OCI-LY3 (cell line): ENCODE measurements around the gene HS6ST2.

Source experiments
- H2AFZ ChIP-seq: fragments of 200-600, 300-600 bp; shearing (Covaris generic); 2 replicates; pipeline ENCODE4 v1.6.0; 2014; ENCODE audit warnings: antibody characterized with exemption, low read depth, low read length
- H3K27ac ChIP-seq: fragments of 200-600, 300-600 bp; sonication (generic); 2 replicates; pipeline ENCODE4 v1.5.1; 2014; ENCODE audit warnings: mild to moderate bottlenecking, low read length, moderate library complexity, mixed read lengths
- H3K27me3 ChIP-seq: fragments of 200-600, 300-600 bp; sonication (generic); 2 replicates; pipeline ENCODE4 v1.6.1; 2014; ENCODE audit warnings: low read depth, low read length, mixed read lengths
- H3K36me3 ChIP-seq: fragments of 200-600, 300-600 bp; sonication (generic); replicated peaks from 2 replicates; pipeline ENCODE3; 2014; ENCODE audit warnings: low read depth, low read length, mixed read lengths
- H3K4me1 ChIP-seq: fragments of 300-600, 200-600 bp; sonication (generic); 2 replicates; pipeline ENCODE4 v1.6.1; 2014; ENCODE audit warnings: low read length, mixed read lengths
- H3K4me2 ChIP-seq: fragments of 200-600, 300-600 bp; sonication (generic); 2 replicates; pipeline ENCODE4 v1.6.1; 2014; ENCODE audit warnings: low read length, mixed read lengths
- H3K4me3 ChIP-seq: fragments of 300-600, 200-600 bp; sonication (generic); 2 replicates; pipeline ENCODE4 v1.5.1; 2014; ENCODE audit warnings: antibody characterized with exemption, mild to moderate bottlenecking, low read length, moderate library complexity
- H3K79me2 ChIP-seq: fragments of 300-600, 200-600 bp; shearing (Covaris generic); 2 replicates; pipeline ENCODE4 v1.6.1; 2014; ENCODE audit warnings: mild to moderate bottlenecking, low read length, mixed read lengths
- H3K9ac ChIP-seq: fragments of 300-600, 200-600 bp; shearing (Covaris generic); 2 replicates; pipeline ENCODE4 v1.6.0; 2014; ENCODE audit warnings: mild to moderate bottlenecking, low read length, moderate library complexity
- H3K9me3 ChIP-seq: fragments of 200-600, 300-600 bp; shearing (Covaris generic); 2 replicates; pipeline ENCODE4 v1.6.1; 2014; ENCODE audit warnings: low read length, mixed read lengths; ENCODE audit not compliant: insufficient read depth
- H4K20me1 ChIP-seq: fragments of 200-600, 300-600 bp; sonication (generic); 2 replicates; pipeline ENCODE4 v1.6.1; 2016; ENCODE audit warnings: low read length, mixed read lengths; ENCODE audit not compliant: insufficient read depth
- CTCF ChIP-seq: fragments of 200-600, 300-600 bp; sonication (generic); IDR thresholded peaks from 2 replicates; pipeline ENCODE4 v1.5.1; 2014; ENCODE audit warnings: antibody characterized with exemption, low read length, low read depth
- EZH2phosphoT487 ChIP-seq: fragments of 200-600 bp; shearing (Covaris generic); IDR thresholded peaks from 2 replicates; pipeline ENCODE4 v1.6.1; 2018; ENCODE audit warnings: antibody characterized with exemption, mixed run types, low read depth

The HS6ST2 gene

GRCh38 chrX:132623300-132623699, 335.1 kb downstream of the HS6ST2 start:
- TF ChIP-seq EZH2phosphoT487 = no peak
- no peak for TF ChIP-seq CTCF
- Histone ChIP-seq H2AFZ (no peak overlapping the region), H3K79me2 (no peaks in the 10 kb centered on the region), H3K27me3 (no peaks in the 10 kb centered on the region), H3K4me3 (no peak overlapping the region), H3K4me2 (0 out of 2 replicates have a peak overlapping the region, but pooled peaks have one; percentile 12), H3K9ac (no peak overlapping the region), H3K4me1 (peaks cover 24% of the 10 kb centered on the region), H3K9me3 (no peaks in the 10 kb centered on the region), H3K27ac (no peak overlapping the region), H3K36me3 (no peaks in the 10 kb centered on the region), H4K20me1 (no peaks in the 10 kb centered on the region)

- no peak overlapping the region for H3K4me2 ChIP-seq
Measured at GRCh38 chrX:132622130-132622529, 336.3 kb downstream of the HS6ST2 start.

GRCh38 chrX:132618810-132619209, 339.6 kb downstream of the HS6ST2 start:
- Histone ChIP-seq H3K4me3 (no peak overlapping the region), H3K9me3 (no peaks in the 10 kb centered on the region), H3K4me2 (no peak overlapping the region), H3K9ac (no peak overlapping the region), H2AFZ (no peak overlapping the region), H3K79me2 (no peaks in the 10 kb centered on the region), H3K4me1 (peaks cover 18% of the 10 kb centered on the region), H3K36me3 (no peaks in the 10 kb centered on the region), H3K27me3 (no peaks in the 10 kb centered on the region), H3K27ac (no peak overlapping the region), H4K20me1 (no peaks in the 10 kb centered on the region)
- TF ChIP-seq EZH2phosphoT487 (no peak), CTCF (no peak)

More at GRCh38 chrX:132622130-132622529, 336.3 kb downstream of the HS6ST2 start:
- Histone ChIP-seq H3K27ac (no peak overlapping the region), H3K4me1 (peaks cover 18% of the 10 kb centered on the region), H4K20me1 (no peaks in the 10 kb centered on the region), H3K4me3 (no peak overlapping the region), H3K27me3 (no peaks in the 10 kb centered on the region), H2AFZ (no peak overlapping the region), H3K36me3 (no peaks in the 10 kb centered on the region), H3K9me3 (no peaks in the 10 kb centered on the region), H3K9ac (no peak overlapping the region), H3K79me2 (no peaks in the 10 kb centered on the region)
- TF ChIP-seq CTCF = no peak
- no peak for TF ChIP-seq EZH2phosphoT487

- Histone ChIP-seq H3K9me3 (no peaks in the 10 kb centered on the region), H3K27me3 (no peaks in the 10 kb centered on the region), H3K9ac (no peak overlapping the region), H3K79me2 (no peaks in the 10 kb centered on the region), H2AFZ (no peak overlapping the region), H3K4me3 (no peak overlapping the region), H3K27ac (no peak overlapping the region), H4K20me1 (no peaks in the 10 kb centered on the region), H3K4me2 (no peak overlapping the region), H3K36me3 (no peaks in the 10 kb centered on the region), H3K4me1 (no peaks in the 10 kb centered on the region)
- no peak for TF ChIP-seq EZH2phosphoT487
- peak; percentile 69 for TF ChIP-seq CTCF
Measured at GRCh38 chrX:132615391-132616131, 342.9 kb downstream of the HS6ST2 start.
